Stimulated activated CD4-positive, alpha-beta T cell treated with anti-CD3 and anti-CD28 coated beads, TNF-alpha, amount 100 ng/mL, for 48 hours (primary cell): Measurements from ENCODE around the gene SHB.
"Not testable (repeated sequence)": the region's sequence is repeated elsewhere in the genome, so short reads cannot be mapped to it uniquely, and the experiment has no call there.

Source experiments
- DNase-seq, 3 donors: peaks; one replicate each; pipeline ENCODE4 v3.0.0-alpha.2; 2020; ENCODE audit warnings: low read depth in 3 of 3

SHB gene

GRCh38 chr9:37918665-37919170 lies 150.3 kb downstream of the SHB start:
- DNase-seq = no peak

- no peak for DNase-seq
Measured at GRCh38 chr9:37917801-37918664, 151.0 kb downstream of the SHB start.

DNA sequence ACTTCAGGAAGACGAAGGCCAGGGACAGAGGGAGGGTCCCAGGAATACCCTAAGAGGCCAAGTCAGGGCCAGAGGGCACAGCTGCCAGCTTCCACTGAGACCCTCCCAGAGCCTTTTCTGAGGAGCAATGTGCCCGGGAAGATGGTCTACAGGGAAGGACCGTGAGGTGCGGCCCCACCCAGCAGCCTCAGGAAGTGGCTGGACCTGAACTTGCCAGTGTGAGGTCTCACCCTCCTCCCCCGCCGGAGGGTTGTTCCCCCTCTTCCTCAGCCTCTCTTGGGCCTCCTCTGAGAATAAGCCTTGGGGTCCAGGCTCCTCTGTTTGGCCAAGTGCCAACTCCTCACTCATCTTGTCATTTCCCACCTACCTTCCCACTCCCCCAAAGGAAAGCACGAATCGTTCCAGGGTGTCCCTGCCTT lies 151.7 kb downstream of the SHB start:
- no peak for DNase-seq

DNA sequence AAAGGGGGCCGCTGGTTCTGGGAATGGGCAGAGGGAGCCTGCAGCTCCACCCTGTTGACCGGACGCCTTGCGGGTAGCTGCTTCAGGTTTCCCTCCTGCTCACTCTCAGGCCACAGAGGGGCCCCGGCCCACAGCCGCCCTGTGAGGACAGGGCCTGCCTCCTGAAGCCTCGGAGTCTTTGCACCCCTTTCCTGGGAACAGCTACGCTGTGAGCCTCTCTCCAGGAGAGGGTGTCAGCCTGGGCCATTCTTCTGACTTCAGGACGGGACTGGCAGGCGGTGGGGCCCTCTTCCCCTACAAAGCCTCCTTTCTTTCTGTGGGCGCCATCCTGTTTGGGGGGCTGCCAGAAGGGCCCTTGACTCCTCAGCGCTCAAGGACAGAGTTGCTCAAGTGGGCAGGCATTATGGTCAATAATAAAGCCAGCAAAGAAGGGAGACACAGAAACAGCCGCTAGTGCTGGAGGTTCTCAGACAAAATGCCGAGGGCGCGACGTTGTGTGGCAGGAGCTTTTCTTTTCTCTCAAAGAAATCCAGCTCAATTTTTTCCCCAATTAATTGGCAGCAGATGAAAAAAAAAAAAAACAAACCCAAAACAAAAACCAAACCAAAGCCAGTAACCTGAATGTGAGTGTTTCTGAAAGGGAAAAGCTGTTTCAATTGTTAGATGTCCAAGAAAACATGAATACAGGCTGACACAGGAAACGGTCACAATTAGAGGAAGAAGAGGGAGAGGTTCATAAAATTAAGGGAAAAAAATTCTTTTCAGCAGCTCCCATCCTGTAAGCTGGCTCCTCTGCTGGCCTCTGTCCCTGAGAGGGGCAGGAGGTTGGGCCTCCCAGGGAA lies 152.3 kb downstream of the SHB start:
- DNase-seq = no peak

DNA sequence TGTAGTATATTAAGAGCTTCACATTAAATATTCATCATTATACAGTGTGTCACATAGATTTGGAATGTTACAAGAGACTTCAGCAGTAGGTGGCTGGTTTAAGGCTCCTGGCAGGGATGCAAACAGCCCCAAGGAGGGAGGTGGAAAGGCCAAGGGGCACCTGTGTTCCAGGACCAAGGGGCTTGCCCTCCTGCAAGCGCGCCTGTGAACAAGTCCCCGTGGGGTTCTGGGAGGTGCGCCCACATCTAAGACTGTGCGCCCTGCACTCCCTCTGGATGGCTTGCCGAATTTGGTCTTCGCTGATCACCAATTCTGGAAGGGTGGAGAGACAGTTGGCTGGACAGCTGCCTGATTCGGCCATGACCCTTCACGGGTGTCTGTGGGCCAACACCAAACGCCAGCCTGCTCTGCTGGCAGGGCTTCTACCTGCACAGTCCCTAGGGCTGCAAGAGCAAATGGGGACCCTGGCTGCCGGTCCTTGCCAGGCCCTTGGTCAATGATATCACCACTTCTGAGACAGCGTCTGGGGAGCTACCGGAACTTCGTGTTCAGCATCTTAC lies 153.0 kb downstream of the SHB start:
- DNase-seq = no peak

- no peak for DNase-seq
Measured at GRCh38 chr9:37914701-37915358, 154.2 kb downstream of the SHB start.

DNA sequence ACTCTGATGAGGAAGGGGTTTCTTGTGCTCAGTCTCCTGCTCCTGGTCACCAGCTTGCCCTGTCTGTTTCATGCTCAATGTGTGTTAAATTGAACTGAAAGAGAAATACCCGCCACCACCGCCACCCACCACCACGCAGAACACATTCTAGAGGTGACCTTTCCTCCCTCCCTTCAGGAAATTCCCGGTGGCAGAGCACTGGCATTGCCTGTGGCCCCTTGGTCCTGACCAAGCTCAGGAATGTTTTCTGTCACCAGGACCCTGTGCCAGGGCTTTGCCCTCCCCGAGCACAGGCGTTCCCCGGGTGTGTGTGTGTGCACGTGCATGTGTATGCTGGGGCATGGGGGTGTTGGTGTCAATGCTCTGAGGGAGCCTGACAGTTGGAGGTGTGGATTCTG lies 154.9 kb downstream of the SHB start:
- DNase-seq = no peak

GRCh38 chr9:37913480-37914153 lies 155.4 kb downstream of the SHB start:
- DNase-seq = peak; percentile 55 to 74 (median 73)

DNA sequence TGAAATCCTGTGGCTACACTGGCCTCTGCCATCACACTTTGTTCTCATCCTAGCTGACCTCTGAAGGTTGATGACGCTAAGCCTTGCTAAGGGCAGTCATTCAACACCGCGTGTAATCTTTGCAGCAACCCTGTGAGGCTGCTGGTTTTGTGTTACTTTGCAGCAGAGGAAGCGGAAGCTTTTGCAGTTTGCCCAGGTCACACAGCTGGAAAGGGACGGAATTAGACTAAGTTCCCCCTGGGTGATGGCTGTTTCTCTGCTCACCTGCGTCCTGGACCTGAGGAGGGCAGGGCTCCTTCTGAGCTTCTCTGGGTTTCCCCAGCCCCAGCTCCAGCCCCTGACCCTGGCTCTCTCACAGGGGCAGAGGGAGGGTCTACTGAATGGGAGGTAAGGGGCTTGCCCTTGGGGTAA lies 157.8 kb downstream of the SHB start:
- no peak for DNase-seq

DNA sequence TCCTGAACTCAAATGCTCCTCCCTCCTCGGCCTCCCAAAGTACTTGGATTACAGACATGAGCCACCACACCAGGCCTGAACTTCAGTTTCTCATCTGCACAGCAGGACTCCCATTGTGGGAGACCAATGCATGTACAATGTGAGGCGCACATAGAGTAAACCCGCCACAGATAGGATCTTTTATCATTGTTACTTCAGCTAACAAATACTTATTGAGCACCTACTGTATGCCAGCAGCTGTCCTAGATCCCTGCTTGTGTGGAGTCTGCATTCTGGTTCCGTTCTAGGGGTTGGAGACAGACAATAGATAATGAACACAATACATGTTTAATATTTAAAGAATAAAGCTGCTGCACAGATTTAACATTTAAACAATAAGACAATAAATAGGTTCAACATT lies 158.8 kb downstream of the SHB start:
- DNase-seq = no peak

DNA sequence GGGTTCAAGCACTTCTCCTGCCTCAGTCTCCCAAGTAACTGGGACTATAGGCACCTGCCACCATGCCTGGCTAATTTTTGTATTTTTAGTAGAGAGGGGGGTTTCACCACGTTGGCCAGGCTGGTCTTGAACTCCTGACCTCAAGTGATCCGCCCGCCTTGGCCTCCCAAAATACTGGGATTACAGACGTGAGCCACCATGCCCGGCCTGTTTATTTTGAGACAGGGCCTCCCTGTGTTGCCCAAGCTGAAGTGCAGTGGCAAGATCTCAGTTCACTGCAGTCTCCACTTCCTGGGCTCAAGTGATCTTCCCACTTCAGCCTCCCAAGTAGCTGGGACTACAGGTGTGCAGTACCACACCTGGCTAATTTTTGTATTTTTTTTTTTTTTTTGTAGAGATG lies 159.2 kb downstream of the SHB start:
- not testable (repeated sequence) for DNase-seq

GRCh38 chr9:37909326-37909725 lies 159.7 kb downstream of the SHB start:
- DNase-seq = no peak

DNA sequence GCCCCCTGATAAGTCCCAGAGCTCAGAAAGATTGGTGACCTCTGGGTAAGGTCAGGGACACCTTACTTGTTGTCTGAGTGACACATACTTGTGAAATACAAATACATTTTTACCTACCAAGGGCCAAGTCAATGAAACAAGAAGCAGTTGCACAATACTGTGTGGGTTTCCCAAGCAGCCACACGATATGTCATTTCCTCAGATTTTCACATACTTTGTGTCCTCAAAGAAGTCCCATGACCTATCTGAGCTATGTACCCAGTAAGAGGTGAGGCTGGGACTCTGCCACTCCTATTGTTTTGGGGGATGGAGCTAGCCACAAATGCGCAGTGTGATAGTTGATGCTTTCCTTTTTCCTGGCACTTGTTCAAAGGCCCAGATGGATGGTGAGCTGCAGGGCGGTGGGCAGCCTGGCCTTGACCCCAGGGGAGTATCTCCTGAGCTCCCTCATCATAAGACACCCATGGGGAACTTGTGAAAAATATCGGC lies 160.3 kb downstream of the SHB start:
- DNase-seq = no peak

DNA sequence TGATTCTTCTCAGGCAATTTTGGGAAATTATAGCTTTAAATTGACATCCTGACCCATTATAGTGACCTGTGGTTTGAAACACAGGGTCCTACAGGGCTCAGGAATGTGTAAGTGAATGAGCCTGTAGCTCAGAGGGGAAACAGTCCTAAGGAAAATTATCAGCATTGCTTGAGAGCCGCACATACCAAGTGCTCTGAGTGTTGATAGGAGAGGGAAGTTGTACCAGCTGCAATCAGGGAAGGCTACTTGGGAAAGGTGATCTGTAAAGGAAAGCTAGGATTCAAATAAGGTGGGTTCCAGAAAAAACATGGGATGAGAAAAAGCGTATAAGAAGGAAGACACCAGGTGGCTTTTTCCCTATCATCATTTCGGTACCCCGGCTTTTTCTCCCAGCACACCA lies 160.7 kb downstream of the SHB start:
- DNase-seq = no peak

DNA sequence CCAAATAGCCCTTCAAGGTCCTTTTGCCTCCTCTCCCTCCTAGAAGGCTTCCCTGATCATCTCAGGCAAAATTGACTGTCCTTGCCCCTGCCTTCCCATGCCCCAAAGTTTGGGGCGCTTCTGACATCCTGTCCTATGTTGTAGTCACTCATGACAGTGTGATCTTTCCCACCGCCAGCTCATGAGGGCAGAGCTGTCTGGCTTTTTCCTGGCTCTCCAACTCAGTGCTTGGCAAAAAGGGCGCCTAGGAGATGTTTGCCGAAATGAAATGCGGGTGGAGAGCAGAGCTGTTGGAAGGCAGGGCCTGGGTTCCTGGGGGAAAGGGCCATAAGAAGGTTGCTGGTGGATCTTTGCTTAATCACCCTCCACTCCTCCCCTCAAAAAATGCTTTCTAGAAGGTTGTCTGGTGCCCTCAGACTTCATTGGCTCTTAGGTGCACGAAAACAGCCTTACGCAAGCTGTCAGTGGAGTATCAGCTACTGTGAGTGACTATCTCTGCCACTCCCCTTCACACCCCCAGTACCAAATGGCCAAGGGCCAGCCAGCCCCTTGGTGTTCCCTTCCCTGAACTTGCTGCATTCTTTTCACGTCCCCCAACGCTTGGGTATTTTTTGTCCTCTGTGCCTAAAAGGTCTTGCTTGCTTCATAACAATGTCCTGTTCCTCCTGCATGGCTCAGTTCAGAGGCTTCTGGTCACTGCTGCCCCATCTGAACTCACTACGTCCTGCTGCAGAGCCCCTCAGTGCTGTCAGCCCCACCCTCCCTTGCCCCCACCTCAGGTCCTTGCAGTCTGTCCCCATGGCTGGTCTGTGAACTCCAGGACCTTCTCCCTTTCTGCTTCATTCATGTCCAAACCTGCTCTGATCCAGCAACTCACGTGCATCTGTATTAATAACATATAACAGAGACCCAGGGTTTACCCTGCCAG lies 162.5 kb downstream of the SHB start:
- DNase-seq = no peak

- no peak for DNase-seq
Measured at GRCh38 chr9:37905776-37906175, 163.3 kb downstream of the SHB start.

- DNase-seq = no peak
Measured at GRCh38 chr9:37905131-37905505, 163.9 kb downstream of the SHB start.

GRCh38 chr9:37904445-37905130 lies 164.4 kb downstream of the SHB start:
- peak in 1 of 3 donors; percentile 4 for DNase-seq
